Tibial nerve (tissue), 3 donors: ENCODE results near the gene LBH.

Source experiments
- EP300 ChIP-seq, 2 donors: sonication (generic); formaldehyde crosslinking; IDR thresholded peaks; one replicate each; pipeline ENCODE4 v1.6.1; 2017; ENCODE audit warnings: antibody characterized with exemption in 2 of 2, mild to moderate bottlenecking in 1 of 2
- POLR2A ChIP-seq, 2 donors: fragments of 450-650 bp; IDR thresholded peaks; one replicate each; pipeline ENCODE4 v1.6.1; 2017; ENCODE audit warnings: antibody characterized with exemption in 2 of 2, mild to moderate bottlenecking in 2 of 2, moderate library complexity in 2 of 2

GRCh38 chr2:30275256-30275655, 43.9 kb downstream of the LBH start:
- TF ChIP-seq POLR2A (IDR thresholded peaks at IDR 0.05) (no peak), EP300 (IDR thresholded peaks at IDR 0.05) (no peak)
